ENCODE data around the gene LRG1. TPM values are rescaled to one million over a fixed set of nuclear protein-coding genes. Genes with fewer than 3 reads are reported as not detected.

LRG1 gene
- total RNA-seq, 1 experiment from 2014 or later: 0.51 TPM

GRCh38 chr19:4583961-4584669, 44.3 kb upstream of the LRG1 start:
- H3F3A ChIP-seq (ENCODE audit: low read length, unreplicated experiment): no peaks in the 10 kb centered on the region
- H3K27ac ChIP-seq (ENCODE audit: low read length): no peak overlapping the region
- peak; percentile 36 for DNase-seq
- no peaks in the 10 kb centered on the region for H3K9me2 ChIP-seq (replicated peaks; ENCODE audit: low read length)
- H4K20me1 ChIP-seq (ENCODE audit: low read length): no peaks in the 10 kb centered on the region
- peaks cover 7% of the 10 kb centered on the region; the same call in 1 of the 2 replicates for H3K27me3 ChIP-seq (ENCODE audit: low read length)
- no peak for TF ChIP-seq EZH2phosphoT487 (IDR thresholded peaks at IDR 0.05; ENCODE audit: borderline replicate concordance, low read length)
- TF ChIP-seq EZH2 (IDR thresholded peaks at IDR 0.05; ENCODE audit: low read length, unreplicated experiment): no peak
- no peak for TF ChIP-seq CTCF (conservative IDR thresholded peaks at IDR 0.05; ENCODE audit: low read depth, low read length)
- intact Hi-C loops (cut with micrococcal nuclease): no loop called here
- no peaks in the 10 kb centered on the region for H3K9me3 ChIP-seq (ENCODE audit: low read length)
- ATAC-seq: peak; percentile 48
- H3K9ac ChIP-seq (ENCODE audit: low read length): no peak overlapping the region
- no peaks in the 10 kb centered on the region for H3K79me2 ChIP-seq (ENCODE audit: low read length)
- peak overlapping the region; percentile 78 for H2AFZ ChIP-seq (ENCODE audit: low read length)
- peak overlapping the region; percentile 82 for H3K4me2 ChIP-seq (ENCODE audit: low read length)
- no TSS peak for BruUV-seq (replicated peaks)
- POLR2A ChIA-PET (ENCODE audit: unreplicated experiment): no interaction called here
- CTCF ChIA-PET: no interaction called here
- peak overlapping the region; percentile 62 for H3K4me3 ChIP-seq (ENCODE audit: low read length)
- H3K36me3 ChIP-seq (ENCODE audit: low read depth, low read length): no peaks in the 10 kb centered on the region
- peaks cover 10% of the 10 kb centered on the region for H3K4me1 ChIP-seq (ENCODE audit: insufficient read depth, low read length)

GRCh38 chr19:4582980-4583842, 43.4 kb upstream of the LRG1 start:
- TF ChIP-seq EZH2phosphoT487 (IDR thresholded peaks at IDR 0.05; ENCODE audit: borderline replicate concordance, low read length) (no peak), CTCF (conservative IDR thresholded peaks at IDR 0.05; ENCODE audit: low read depth, low read length) (no peak), EZH2 (IDR thresholded peaks at IDR 0.05; ENCODE audit: low read length, unreplicated experiment) (no peak)
- Histone ChIP-seq H3K4me2 (ENCODE audit: low read length) (no peak overlapping the region), H3K4me1 (ENCODE audit: insufficient read depth, low read length) (peaks cover 10% of the 10 kb centered on the region), H3K4me3 (ENCODE audit: low read length) (no peak overlapping the region), H3K27ac (ENCODE audit: low read length) (no peak overlapping the region), H2AFZ (ENCODE audit: low read length) (no peak overlapping the region), H3K9me3 (ENCODE audit: low read length) (no peaks in the 10 kb centered on the region), H4K20me1 (ENCODE audit: low read length) (no peaks in the 10 kb centered on the region), H3K9ac (ENCODE audit: low read length) (no peak overlapping the region), H3F3A (ENCODE audit: low read length, unreplicated experiment) (no peaks in the 10 kb centered on the region), H3K9me2 (replicated peaks; ENCODE audit: low read length) (no peaks in the 10 kb centered on the region), H3K79me2 (ENCODE audit: low read length) (no peaks in the 10 kb centered on the region), H3K27me3 (ENCODE audit: low read length) (peaks cover 7% of the 10 kb centered on the region; the same call in 1 of the 2 replicates), H3K36me3 (ENCODE audit: low read depth, low read length) (no peaks in the 10 kb centered on the region)
- intact Hi-C loops (cut with micrococcal nuclease): no loop called here
- ChIA-PET POLR2A (ENCODE audit: unreplicated experiment) (no interaction called here), CTCF (no interaction called here)
- DNase-seq (peak; percentile 63), ATAC-seq (peak; percentile 62)
- BruUV-seq (replicated peaks): no TSS peak
